ENCODE data around the gene APBB1IP.
"Not testable (repeated sequence)": the region's sequence is repeated elsewhere in the genome, so short reads cannot be mapped to it uniquely, and the experiment has no call there.

The APBB1IP gene

DNA sequence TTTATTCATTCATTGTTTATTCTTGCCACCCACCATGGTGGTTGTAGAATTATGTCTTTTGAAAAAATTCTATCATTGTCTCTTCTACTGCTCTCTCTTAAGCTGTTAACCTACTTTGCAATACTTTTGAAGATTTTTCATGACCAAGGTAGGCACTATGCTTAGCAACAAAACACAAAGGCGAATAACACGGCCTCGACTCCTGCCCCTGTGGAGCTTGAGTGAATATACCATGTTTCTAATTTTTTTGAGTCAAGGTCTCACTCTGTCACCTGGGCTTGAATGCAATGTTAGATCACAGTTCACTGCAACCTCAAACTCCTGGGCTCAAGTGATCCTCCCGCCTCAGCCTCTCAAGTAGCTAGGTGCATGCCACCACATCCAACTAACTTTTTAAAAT is 39.4 kb downstream of the APBB1IP start:
- no peak for DNase-seq (ENCODE audit: low read depth in 2 of 2)

DNA sequence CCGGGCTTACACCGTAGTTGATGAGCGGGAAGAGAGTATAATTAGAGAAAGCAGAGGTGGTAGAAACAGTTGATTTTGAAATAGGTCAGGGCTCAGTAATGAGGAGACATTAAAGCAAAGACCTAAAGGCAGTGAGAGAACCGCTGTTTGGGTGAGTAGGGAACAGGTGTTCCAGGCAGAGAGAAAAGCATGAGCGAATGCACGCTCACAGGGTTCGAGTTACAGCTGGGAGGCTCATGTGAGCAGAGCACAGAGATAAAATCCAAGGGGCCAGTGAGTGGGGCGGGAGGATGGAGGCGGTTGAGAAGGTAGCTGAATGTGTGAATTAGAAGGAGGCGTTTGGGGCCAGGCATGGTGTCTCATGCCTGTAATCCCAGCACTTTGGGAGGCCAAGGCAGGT is 39.9 kb downstream of the APBB1IP start:
- DNase-seq (ENCODE audit: low read depth in 2 of 2) = no peak

DNA sequence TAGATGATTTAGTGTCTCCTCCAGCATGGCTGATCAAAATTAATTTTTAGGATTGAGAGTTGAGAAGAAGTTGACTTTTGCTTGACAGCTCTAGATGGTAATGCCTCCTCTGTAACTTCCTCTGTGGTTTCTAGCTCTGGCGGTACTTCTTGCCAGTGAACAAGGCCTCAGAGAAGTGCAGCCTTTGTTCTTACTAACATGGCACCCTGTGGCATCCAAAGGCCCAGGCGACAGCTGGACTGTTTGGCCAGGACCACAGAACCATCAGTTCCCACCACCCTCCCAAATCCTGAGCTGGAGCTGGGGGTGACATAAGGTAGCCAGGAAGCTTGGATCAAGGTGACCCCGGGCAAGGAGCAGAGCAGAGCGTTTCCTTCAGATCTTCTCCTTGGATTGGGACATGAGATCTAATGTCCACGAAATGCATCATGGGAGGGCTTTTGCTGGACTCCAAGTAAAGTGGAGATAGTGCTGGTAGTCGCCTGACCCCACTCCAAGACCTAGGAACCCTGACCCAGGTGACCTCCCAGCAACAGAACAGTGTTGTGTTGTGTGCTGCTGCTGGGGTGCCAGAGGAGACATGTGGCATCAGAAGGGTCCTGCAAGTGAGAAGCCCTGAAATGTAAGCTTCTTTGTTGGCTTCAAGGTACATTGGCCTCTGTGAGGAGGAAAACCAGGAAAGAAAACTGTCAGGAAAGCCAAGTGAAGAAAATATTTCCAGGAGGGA is 41.8 kb downstream of the APBB1IP start:
- DNase-seq (ENCODE audit: low read depth in 2 of 2) = no peak

DNA sequence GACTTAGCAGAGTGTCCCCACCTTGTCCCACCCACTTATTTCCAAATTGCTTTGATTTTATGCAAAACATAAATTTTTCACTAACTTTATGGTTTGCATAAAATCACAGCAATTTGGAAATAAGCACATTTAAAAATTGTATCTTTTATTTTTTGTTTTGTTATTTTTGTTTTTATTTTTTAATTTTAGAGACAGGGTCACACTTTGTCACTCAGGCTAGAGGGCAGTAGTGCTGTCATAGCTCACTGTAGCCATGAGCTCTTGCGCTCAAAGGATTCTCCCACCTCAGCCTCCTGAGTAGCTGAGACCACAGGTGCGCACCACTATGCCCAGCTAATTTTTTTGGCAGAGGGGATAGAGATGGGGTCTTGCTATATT is 43.2 kb downstream of the APBB1IP start:
- no peak for DNase-seq (ENCODE audit: low read depth in 2 of 2)

DNA sequence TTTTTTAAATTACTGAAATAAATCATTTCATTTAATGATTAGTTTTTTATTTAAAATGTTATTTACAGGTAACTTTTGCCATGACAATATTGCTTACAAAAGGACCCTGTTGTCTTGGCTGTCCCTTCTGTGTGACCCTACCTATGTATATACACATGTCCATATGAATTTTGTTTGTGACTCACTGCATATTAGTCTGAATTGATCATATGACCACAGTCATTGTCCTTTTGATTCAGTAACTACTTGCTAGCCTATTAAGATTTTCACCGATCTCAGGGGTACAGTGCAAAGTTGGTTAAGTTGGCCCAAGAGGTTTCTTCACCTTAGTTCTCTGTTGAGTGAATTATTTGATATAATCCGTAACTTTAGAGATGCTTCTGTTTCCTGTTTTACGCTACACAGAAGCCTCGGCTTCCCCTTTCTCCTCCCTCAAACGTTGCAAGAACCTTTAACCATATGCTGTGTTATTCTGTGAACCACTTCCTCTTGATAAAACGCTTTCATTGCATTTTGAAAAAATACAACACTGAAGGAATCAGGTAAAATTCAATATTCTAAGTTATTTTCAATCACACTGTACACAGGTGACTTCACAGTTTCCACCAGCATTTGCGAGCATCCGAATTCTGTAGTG is 43.9 kb downstream of the APBB1IP start:
- no peak for DNase-seq (ENCODE audit: low read depth in 2 of 2)

DNA sequence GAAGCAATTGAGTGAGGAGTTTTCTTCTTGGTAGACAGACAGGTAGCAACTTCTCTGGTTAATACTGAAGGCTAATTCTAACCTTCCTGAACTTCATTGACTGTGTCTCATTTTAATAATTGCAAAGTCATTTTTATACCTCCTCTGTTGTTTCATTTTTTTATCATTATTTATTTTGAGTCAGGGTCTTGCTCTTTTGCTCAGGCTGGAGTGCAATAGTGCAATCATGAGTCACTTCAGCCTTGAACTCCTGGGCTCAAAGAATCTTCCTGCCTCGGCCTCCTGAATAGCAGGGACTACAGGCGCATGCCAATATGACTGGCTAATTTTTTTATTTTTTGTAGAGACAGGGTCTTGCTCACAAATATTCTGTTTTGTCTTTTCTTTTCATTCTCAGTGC is 45.4 kb downstream of the APBB1IP start:
- DNase-seq (ENCODE audit: low read depth in 2 of 2) = no peak

DNA sequence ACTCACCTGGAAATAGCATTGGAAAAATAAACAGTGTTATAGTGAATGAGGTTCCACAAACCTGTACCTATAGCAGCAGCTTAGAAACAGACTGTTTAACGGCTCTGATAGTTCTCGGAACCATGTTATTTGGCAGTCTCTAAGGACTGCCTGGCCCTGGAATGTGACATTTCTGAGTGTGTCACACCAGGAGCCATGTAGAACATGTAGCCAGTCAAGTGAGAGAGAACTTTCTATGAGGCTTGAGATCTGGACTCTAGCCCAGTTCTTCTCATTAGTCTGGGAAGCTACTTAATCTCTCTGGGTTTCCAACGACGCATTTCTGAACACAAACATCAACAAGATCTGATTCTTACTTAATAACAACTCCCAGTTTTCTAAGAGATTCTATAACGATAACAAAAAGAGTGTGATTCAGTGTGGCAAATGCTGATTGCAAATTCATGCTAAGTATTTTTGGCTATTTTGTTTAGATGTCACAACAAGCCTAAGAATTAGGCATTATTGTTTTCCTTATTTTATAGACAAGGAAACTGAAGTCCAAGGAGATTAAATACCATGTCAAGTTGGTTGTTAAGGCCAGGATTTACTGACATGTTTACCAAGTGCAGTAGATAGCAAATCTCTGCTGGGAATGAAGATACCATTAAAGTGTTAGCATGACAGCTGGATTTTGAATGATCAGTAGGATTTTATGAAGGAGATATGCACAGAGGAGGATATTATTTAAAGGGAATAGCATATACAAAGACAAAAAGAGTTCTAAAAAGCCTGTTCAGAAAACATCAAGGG is 47.2 kb downstream of the APBB1IP start:
- DNase-seq (ENCODE audit: low read depth in 2 of 2) = no peak

DNA sequence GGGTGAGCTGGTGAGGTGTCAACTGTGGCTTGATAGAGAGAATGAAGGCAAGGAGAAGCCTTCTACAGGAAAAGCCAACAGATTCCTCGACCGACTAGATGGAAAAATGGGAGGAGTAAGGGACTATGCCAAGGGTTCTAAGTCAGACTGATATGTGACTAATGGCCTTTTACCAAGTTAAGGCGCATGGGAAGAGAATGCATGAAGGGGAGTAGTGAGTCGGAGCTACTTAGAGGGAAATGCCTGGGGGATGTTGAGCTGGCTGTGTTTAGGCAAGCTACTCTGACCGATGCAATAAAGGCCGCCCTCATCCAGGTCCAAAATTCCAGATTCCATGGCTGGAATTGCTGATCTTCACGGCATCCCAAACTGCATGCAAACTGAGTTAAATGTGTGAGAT is 48.2 kb downstream of the APBB1IP start:
- no peak for DNase-seq (ENCODE audit: low read depth in 2 of 2)

DNA sequence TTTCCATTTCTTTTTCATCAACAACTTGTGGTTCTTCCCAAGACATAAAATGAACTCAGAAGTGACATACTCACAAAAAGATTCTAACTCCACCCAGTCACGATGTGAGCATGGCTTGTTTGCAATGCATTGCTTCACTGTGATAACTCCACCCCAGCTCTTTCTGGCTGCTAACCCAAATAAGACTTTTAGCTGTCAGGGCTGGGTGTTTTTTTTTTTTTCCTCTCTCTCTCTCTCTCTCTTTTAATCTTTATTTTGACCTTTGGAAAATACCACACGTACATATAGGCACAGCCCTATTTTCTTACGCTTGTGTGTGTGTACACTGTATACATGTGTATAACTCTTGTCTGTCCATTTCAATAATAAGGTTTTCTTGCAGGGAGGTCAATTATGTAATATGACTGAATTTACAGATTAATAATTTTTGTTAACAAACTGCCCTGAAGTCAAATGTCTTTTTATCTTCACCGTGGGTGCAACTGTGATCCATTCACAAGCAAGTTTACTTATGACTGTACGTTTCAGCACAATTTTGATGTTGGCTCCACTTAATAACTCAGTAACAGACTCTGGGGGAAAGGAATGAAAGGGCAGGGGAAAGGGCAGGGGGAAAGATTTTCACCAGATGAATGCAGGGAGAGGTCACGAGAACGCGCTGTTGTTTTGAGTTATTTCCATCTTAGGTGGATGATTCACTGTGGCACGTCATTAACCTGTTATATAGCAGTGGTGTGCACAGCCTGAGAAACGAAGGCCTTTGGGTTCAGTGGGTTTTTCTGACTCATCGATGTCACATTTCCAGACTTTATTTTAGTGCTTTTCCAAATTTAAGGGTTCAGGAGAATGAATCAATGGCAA is 49.1 kb downstream of the APBB1IP start:
- peak; percentile 36 to 66 for DNase-seq (ENCODE audit: low read depth in 2 of 2)

DNA sequence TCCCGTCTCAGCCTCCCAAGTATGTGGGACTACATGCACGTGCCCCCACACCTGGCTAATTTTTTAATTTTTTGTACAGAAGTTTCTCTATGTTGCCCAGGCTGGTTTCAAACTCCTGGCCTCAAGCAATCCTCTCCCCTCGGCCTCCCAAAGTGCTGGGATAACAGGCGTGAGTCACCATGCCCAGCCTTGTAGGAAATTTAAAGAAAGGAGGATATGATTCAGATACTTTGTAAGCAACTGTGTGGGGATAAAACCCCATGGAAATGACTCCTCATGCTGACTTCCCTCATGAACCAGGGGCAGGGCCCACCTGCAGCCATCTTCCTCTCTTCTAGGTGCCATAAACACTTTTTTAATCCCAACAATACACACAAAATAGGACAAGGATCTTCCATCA is 50.2 kb downstream of the APBB1IP start:
- no peak for DNase-seq (ENCODE audit: low read depth in 2 of 2)

DNA sequence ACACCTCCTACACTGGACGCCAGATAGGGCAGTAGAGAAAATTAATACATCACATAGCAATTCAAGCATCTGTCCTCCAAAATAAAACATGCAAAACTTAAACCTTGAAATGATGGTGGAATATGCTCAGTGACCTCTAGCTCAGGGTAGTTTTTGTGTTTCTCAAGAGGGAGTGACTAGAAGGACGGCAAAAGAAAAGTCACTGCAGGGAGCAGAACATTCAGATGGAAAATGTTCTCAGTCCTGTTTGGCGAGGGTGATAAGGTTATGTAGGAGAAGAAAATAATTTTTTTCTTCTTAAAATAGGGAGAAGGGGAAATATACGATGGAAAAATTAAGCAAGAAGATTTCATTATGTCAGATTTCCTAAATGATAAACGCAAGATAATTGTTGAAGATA is 50.9 kb downstream of the APBB1IP start:
- no peak for DNase-seq (ENCODE audit: low read depth in 2 of 2)

DNA sequence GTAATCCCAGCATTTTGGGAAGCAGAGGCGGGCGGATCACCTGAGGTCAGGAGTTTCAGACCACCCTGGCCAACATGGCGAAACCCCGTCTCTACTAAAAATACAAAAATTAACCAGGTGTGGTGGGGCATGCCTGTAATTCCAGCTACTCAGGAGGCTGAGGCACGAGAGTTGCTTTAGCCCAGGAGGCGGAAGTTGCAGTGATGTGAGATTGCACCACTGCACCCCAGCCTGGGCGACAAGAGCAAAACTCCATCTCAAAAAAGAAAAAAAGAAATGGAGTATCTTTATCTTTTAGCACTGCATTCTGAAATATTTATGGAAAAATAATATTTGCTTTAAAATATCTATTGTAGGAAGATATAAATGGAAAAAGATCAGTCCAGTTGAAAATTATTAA is 52.2 kb downstream of the APBB1IP start:
- not testable (repeated sequence) for DNase-seq (ENCODE audit: low read depth in 2 of 2)

DNA sequence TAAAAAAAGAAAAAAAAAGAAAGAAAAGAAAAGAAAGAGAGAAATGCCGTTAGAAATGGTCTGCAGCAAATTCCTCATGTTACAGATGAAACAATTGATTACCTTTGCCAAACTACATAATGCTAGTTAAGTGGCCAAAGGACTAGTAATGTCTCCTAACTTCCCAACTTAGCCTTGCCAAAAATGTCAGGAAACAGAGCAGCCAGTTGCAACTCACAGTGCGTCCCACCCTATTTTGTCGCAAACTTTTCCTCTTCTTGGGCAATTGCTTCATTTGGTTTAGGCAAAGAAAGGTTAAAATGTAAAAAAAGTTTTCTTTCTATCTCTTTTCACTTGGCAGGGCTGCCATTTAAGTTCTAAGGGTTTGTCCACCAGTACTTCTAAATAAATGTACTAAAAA is 53.1 kb downstream of the APBB1IP start:
- no peak for DNase-seq (ENCODE audit: low read depth in 2 of 2)

DNA sequence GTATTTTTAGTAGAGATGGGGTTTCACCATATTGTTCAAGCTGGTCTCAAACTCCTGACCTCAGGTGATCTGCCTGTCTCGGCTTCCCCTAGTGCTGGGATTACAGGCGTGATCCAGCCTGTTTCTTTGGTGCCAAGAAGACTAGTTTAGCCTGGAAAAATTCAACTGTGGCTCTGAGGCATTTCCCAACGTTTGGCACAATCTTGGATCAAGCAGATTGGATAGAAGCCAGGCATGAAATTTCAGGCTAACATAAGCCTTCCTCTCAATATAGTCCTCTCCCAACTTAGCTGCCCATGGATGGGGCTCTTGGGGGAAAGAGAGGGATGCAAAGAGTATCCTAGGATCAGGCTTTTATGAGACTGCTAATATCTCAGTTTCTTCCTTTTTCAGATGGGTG is 53.8 kb downstream of the APBB1IP start:
- DNase-seq (ENCODE audit: low read depth in 2 of 2) = no peak

DNA sequence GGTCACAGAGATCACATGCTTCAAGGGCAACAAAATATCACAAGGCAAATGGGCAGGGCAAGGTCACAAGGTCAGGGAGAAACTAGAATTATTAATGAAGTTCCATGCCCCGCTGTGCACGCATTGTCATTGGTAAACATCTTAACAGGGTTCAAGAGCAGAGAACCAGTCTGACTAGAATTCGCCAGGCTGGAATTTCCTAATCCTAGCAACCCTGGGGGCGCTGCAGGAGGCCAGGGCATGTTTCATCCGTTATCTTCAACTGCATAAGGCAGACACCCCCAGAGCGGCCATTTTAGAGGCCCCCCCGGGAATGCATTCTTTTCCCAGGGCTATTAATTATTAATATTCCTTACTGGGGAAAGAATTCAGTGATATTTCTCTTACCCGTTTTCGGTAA is 54.6 kb downstream of the APBB1IP start:
- not testable (repeated sequence) for DNase-seq (ENCODE audit: low read depth in 2 of 2)

DNA sequence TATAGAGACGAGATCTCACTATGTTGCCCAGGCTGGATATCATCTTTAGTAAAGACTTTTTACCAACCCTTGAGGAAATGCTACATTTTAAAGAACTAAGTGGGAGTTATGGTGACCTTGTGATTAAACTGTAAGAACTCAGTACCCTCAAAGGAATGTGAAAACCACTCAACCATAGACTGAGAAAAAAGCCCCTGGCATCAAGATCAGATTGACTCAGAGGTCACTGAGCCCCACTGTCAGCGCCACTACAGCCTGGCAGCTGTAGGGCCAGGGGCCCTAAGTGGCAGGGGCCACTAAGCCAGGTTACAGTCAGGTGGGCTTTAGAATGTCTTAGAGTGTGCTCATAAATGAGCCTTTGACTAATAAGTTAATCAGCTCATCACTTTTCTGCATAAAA is 55.9 kb downstream of the APBB1IP start:
- no peak for DNase-seq (ENCODE audit: low read depth in 2 of 2)

DNA sequence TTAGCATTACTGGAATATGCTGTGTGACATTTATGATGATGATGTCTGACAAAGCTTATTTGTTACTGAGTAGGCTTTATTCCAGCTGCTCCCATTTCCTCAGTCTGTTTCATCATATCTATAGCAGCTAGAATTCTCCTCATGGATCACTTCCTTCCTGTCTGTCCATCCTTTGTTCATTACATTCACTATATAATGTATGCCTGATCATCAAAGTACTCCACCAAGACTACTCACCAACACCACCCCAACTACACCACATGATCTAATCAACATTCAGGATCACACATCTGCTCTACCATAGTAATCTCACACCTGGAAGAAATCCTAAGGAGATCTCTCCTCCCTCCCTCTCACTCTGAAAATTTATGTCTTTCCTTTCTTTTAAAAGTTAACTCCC is 61.3 kb downstream of the APBB1IP start:
- no peak for DNase-seq (ENCODE audit: low read depth in 2 of 2)

DNA sequence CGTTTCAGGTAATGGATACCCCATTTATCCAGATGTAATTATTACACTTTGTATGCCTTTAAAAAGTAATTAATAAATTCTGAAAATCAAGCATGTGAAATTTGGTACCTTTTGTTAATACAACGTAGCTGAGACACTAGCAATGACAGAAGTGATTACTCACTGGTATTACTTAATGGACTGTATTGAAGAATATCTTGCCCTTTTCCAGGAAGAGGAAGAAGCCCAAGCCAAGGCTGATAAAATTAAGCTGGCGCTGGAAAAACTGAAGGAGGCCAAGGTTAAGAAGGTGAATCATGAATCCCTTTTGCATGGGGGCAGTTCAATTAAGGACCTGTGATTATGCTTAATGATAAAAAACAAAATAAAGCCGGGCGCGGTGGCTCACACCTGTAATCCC is 64.8 kb downstream of the APBB1IP start:
- DNase-seq (ENCODE audit: low read depth in 2 of 2) = no peak

DNA sequence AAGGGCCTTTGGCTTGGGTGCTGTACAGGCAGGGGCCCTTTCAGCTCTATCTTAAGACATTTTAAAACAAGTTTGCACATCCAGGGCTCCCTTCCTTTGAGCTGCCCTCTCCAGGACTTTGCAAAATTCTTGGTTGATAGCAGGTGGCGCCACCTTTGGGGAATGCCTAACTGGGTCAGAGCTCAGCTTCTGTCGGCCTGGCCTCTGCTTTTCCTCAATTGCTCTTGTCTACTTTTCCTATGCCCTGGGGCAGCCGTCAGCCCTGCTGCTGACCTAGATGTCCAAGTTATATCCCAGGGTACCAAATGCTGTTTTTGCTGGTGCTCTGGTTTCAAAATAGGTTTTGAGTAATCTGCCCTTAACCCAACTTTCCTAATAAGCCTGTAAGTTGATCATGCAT is 65.8 kb downstream of the APBB1IP start:
- DNase-seq (ENCODE audit: low read depth in 2 of 2) = no peak

DNA sequence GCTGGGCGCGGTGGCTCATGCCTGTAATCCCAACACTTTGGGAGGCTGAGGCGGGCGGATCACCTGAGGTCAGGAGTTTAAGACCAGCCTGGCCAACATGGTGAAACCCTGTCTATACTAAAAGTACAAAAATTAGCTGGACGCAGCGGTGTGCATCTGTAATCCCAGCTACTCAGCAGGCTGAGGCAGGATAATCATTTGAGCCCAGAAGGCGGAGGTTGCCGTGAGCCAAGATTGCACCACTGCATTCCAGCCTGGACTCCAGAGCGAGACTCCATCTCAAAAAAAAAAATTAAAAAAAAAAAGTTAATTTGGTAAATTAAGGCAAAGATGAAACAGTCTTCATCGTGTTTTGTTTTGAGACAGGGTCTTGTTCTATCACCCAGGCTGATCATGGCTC is 66.3 kb downstream of the APBB1IP start:
- DNase-seq (ENCODE audit: low read depth in 2 of 2) = not testable (repeated sequence)

DNA sequence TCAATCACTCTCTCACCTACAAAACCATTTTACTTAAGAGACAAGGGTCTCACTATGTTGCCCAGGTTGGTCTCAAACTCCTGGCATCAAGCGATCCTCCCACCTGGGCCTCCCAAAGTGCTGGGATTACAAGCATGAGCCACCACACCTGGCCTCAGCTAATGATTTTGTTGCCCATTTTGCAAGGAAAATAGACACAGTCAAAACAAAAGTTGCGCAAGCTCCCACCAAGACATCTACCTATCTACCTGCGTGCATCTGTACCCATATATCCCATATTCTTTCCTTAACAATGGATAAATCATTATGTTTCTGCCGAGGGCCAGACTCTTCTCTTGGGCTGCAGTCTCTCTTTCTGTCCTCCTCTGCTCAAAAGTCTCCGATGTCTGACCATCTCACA is 67.3 kb downstream of the APBB1IP start:
- DNase-seq (ENCODE audit: low read depth in 2 of 2) = no peak

DNA sequence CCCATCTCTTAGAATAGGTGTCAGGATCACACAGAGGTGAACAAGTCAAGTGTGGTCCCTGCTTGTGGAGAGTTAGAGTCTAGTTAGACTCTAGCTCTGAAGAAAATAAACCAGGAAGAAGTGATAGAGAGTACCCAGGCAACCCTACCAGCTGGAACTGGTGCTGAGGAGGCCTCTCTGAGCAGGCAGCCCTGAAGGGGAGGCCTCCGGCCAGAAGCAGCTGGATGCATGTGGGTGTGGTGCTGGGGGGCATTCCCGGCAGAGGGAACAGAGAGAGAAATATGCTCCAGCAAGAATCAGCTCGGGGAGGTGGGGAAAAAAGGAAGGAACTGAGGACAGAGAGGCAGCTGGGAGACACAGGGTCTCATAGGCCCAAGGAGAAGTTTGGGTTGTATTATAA is 68.6 kb downstream of the APBB1IP start:
- no peak for DNase-seq (ENCODE audit: low read depth in 2 of 2)

Measured in stimulated activated CD4-positive, alpha-beta T cell treated with anti-CD3 and anti-CD28 coated beads, Interleukin-4, amount 100 ng/mL, for 48 hours (primary cell).